ENCODE results near the gene ACY1. TPM values are rescaled to one million over a fixed set of nuclear protein-coding genes. Genes with fewer than 3 reads are reported as not detected.

Gene ACY1
- total RNA-seq, 2 experiments from 2014 or later: 3.3 to 4.0 TPM

DNA sequence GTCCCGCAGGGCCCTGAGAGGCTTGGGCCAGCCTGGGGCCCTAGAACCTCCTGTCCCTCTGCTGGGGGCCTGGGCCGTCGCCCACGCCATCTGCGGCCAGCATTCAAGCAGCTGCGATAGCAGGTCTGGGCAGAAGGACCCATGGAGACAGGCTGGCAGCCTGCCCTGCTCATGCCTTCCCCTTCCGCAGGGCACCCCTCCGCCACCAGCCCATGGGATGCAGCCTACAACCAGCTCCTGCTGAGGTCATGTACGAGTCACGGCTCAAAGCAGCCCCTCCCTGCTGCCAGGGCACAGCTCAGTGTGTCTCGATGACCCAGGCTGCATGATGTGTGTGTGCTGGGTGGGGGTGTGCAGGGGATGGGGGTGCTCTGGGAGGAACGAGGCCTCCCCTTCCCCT, 45.2 kb downstream of the ACY1 start:
- ChIA-PET POLR2A (no interaction called here), CTCF (ENCODE audit: unreplicated experiment) (no interaction called here)
- peaks cover 7% of the 10 kb centered on the region for H3K4me1 ChIP-seq (ENCODE audit: insufficient read depth, low read length, poor library complexity, severe bottlenecking)
- no peaks in the 10 kb centered on the region for H3K9me3 ChIP-seq (ENCODE audit: low read length)
- no peak for DNase-seq (ENCODE audit: low spot score)
- no peaks in the 10 kb centered on the region for H3K36me3 ChIP-seq (ENCODE audit: insufficient read depth, low read length)
- H3K79me2 ChIP-seq (ENCODE audit: insufficient read depth, low read depth, low read length): no peaks in the 10 kb centered on the region
- H2AFZ ChIP-seq (ENCODE audit: low read length): no peak overlapping the region
- no peak overlapping the region for H3K27ac ChIP-seq (ENCODE audit: low read depth, low read length, poor library complexity, severe bottlenecking)
- no TSS peak for BruUV-seq (replicated peaks)
- no peak overlapping the region for H3K4me2 ChIP-seq (ENCODE audit: low read length)
- H3K4me3 ChIP-seq (ENCODE audit: low read depth, low read length, poor library complexity, severe bottlenecking): no peak overlapping the region
- intact Hi-C loops (cut with micrococcal nuclease; ENCODE audit: unreplicated experiment): no loop called here
- no peaks in the 10 kb centered on the region for H3K9me2 ChIP-seq (ENCODE audit: insufficient read depth, low read length)
- H4K20me1 ChIP-seq (ENCODE audit: insufficient read depth, low read length): no peaks in the 10 kb centered on the region
- TF ChIP-seq, protein P1, sequence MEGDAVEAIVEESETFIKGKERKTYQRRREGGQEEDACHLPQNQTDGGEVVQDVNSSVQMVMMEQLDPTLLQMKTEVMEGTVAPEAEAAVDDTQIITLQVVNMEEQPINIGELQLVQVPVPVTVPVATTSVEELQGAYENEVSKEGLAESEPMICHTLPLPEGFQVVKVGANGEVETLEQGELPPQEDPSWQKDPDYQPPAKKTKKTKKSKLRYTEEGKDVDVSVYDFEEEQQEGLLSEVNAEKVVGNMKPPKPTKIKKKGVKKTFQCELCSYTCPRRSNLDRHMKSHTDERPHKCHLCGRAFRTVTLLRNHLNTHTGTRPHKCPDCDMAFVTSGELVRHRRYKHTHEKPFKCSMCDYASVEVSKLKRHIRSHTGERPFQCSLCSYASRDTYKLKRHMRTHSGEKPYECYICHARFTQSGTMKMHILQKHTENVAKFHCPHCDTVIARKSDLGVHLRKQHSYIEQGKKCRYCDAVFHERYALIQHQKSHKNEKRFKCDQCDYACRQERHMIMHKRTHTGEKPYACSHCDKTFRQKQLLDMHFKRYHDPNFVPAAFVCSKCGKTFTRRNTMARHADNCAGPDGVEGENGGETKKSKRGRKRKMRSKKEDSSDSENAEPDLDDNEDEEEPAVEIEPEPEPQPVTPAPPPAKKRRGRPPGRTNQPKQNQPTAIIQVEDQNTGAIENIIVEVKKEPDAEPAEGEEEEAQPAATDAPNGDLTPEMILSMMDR (conservative IDR thresholded peaks at IDR 0.05; ENCODE audit: low read length): no peak
- TF ChIP-seq EZH2phosphoT487 (IDR thresholded peaks at IDR 0.05; ENCODE audit: borderline replicate concordance, low read depth, low read length): no peak

DNA sequence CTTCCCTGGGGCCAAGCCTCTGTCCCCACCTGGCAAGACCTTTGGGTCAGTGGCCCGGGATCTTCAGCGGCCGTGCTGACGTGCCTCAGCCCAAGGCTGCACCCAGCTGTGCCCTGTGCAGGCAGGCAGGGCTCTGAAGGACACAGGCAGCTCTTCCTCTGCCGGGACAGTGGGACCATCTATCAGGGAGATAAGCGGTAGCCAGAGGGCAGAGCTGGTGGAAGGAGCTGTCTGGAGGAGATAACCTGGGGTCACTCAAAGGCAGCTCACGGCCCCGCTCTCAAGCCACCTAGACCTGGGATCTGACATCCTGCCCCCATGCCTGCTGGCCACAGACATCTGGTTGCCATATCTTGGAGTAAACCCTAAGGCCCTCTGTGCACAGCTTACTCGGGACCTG, 45.7 kb downstream of the ACY1 start:
- BruUV-seq (replicated peaks): no TSS peak
- no peak overlapping the region for H3K27ac ChIP-seq (ENCODE audit: low read depth, low read length, poor library complexity, severe bottlenecking)
- no peak for DNase-seq (ENCODE audit: low spot score)
- H3K9me2 ChIP-seq (ENCODE audit: insufficient read depth, low read length): no peaks in the 10 kb centered on the region
- no peaks in the 10 kb centered on the region for H4K20me1 ChIP-seq (ENCODE audit: insufficient read depth, low read length)
- no peak overlapping the region for H3K4me2 ChIP-seq (ENCODE audit: low read length)
- no peak overlapping the region for H3K4me3 ChIP-seq (ENCODE audit: low read depth, low read length, poor library complexity, severe bottlenecking)
- H3K4me1 ChIP-seq (ENCODE audit: insufficient read depth, low read length, poor library complexity, severe bottlenecking): peaks cover 2% of the 10 kb centered on the region
- intact Hi-C loops (cut with micrococcal nuclease; ENCODE audit: unreplicated experiment): no loop called here
- H3K36me3 ChIP-seq (ENCODE audit: insufficient read depth, low read length): no peaks in the 10 kb centered on the region
- H2AFZ ChIP-seq (ENCODE audit: low read length): no peak overlapping the region
- H3K9me3 ChIP-seq (ENCODE audit: low read length): no peaks in the 10 kb centered on the region
- TF ChIP-seq EZH2phosphoT487 (IDR thresholded peaks at IDR 0.05; ENCODE audit: borderline replicate concordance, low read depth, low read length): no peak
- TF ChIP-seq, protein P1 (conservative IDR thresholded peaks at IDR 0.05; ENCODE audit: low read length): no peak
- H3K79me2 ChIP-seq (ENCODE audit: insufficient read depth, low read depth, low read length): no peaks in the 10 kb centered on the region
- CTCF ChIA-PET (ENCODE audit: unreplicated experiment): no interaction called here
- POLR2A ChIA-PET: no interaction called here

DNA sequence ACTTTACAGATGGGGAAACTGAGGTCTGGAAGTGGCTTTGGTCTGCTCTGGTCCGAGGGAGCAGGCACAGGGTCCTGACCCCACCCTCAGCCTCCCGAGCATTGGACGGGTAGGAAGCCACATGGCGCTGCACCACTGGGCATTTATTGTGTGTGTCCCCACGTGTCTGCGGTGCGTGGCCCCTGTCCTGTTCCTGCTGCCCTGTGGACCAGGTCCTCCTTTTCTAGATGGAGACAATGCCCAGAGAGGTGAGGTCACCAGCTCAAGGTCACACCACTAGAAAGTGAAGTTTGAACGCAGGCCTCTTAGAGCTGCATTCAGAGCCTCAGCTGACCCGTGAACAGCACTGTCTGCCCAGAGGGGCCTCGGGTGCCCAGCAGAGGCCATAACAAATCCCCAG, 46.2 kb downstream of the ACY1 start:
- TF ChIP-seq, protein P1 (conservative IDR thresholded peaks at IDR 0.05; ENCODE audit: low read length): no peak
- no peak for TF ChIP-seq EZH2phosphoT487 (IDR thresholded peaks at IDR 0.05; ENCODE audit: borderline replicate concordance, low read depth, low read length)
- Histone ChIP-seq H3K36me3 (ENCODE audit: insufficient read depth, low read length) (no peaks in the 10 kb centered on the region), H3K79me2 (ENCODE audit: insufficient read depth, low read depth, low read length) (no peaks in the 10 kb centered on the region), H2AFZ (ENCODE audit: low read length) (no peak overlapping the region), H3K4me1 (ENCODE audit: insufficient read depth, low read length, poor library complexity, severe bottlenecking) (no peaks in the 10 kb centered on the region), H3K4me3 (ENCODE audit: low read depth, low read length, poor library complexity, severe bottlenecking) (no peak overlapping the region), H3K4me2 (ENCODE audit: low read length) (no peak overlapping the region), H3K9me2 (ENCODE audit: insufficient read depth, low read length) (no peaks in the 10 kb centered on the region), H3K27ac (ENCODE audit: low read depth, low read length, poor library complexity, severe bottlenecking) (no peak overlapping the region), H3K9me3 (ENCODE audit: low read length) (no peaks in the 10 kb centered on the region), H4K20me1 (ENCODE audit: insufficient read depth, low read length) (no peaks in the 10 kb centered on the region)
- BruUV-seq (replicated peaks): no TSS peak
- intact Hi-C loops (cut with micrococcal nuclease; ENCODE audit: unreplicated experiment): no loop called here
- DNase-seq (ENCODE audit: low spot score): no peak
- POLR2A ChIA-PET: no interaction called here
- CTCF ChIA-PET (ENCODE audit: unreplicated experiment): no interaction called here

Measured in OCI-LY7 (cell line).